Measurements from ENCODE around the gene NUFIP2. TPM values are rescaled to one million over a fixed set of nuclear protein-coding genes. Genes with fewer than 3 reads are reported as not detected.
A peak's percentile ranks its signal among the peaks of the same experiment; 100 is the strongest.

NUFIP2 gene
- total and polyA plus RNA-seq, 4 donors = 10.2 to 71.6 (median 29.6) TPM

DNA sequence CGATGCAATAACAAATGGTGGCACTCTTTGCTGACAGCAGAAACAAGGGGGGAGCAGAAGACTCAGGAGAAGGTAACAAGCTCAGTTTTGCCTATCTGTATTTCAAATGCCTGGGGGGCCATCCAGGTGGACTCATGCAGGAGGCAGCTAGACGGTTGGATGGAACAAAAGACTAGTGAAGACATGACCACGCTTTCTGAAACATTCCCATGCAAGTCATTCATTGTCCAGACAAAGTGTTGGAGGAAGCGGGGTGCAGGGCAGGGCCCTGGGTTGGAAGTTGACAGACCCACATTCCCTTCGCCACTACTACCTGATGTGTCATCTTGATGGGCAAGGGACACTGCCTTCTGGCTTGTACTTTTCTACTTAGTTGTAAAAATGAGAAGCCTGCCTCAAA is 77.1 kb downstream of the NUFIP2 start:
- H3K9ac ChIP-seq (ENCODE audit: insufficient read depth in 1 of 2, low read length in 2 of 2) = no peak overlapping the region
- no peaks in the 10 kb centered on the region for H3K36me3 ChIP-seq (ENCODE audit: control insufficient read depth in 4 of 4, insufficient read depth in 4 of 4, low read length in 4 of 4)
- TF ChIP-seq, protein P1, sequence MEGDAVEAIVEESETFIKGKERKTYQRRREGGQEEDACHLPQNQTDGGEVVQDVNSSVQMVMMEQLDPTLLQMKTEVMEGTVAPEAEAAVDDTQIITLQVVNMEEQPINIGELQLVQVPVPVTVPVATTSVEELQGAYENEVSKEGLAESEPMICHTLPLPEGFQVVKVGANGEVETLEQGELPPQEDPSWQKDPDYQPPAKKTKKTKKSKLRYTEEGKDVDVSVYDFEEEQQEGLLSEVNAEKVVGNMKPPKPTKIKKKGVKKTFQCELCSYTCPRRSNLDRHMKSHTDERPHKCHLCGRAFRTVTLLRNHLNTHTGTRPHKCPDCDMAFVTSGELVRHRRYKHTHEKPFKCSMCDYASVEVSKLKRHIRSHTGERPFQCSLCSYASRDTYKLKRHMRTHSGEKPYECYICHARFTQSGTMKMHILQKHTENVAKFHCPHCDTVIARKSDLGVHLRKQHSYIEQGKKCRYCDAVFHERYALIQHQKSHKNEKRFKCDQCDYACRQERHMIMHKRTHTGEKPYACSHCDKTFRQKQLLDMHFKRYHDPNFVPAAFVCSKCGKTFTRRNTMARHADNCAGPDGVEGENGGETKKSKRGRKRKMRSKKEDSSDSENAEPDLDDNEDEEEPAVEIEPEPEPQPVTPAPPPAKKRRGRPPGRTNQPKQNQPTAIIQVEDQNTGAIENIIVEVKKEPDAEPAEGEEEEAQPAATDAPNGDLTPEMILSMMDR (IDR thresholded peaks at IDR 0.05; ENCODE audit: control extremely low read depth, extremely low read depth) = no peak
- DNase-seq = no peak
- peaks cover 0 to 3% (median 0%) of the 10 kb centered on the region in 3 donors for H3K27me3 ChIP-seq (ENCODE audit: control insufficient read depth in 3 of 3, insufficient read depth in 3 of 3, low read length in 2 of 3)
- no peak overlapping the region for H3K27ac ChIP-seq (ENCODE audit: low read depth in 1 of 2, low read length in 1 of 2)
- H3K4me1 ChIP-seq (ENCODE audit: control insufficient read depth in 5 of 5, insufficient read depth in 5 of 5, low read length in 5 of 5) = peaks cover 0 to 2% (median 0%) of the 10 kb centered on the region in 5 donors
- ATAC-seq (ENCODE audit: insufficient read depth, low FRiP score) = no peak
- no peaks in the 10 kb centered on the region for H3K9me3 ChIP-seq (ENCODE audit: control insufficient read depth in 4 of 4, insufficient read depth in 3 of 4, low read length in 3 of 4)
- H3K4me3 ChIP-seq = no peak overlapping the region
- WGBS, 2 donors = 91 to 95% methylated on average over 5 of the region's 5 CpGs

DNA sequence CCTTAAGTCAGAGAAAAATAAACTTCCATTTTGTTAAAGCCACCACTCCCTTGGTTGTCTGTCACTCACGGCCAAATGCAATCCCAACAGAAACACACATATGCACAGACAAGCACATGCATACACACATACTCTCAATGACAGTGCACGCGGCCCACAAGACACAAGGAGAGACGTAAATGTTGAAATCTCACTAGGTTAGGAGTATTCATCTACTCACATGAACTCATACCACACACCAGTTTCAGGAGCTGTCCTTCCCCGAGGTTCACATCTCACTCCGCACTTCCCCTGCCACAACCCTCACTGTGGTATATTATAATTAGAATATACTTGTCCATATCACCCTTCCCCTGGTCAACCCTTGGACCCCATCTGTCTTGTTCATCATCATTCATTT is 77.8 kb downstream of the NUFIP2 start:
- no peak overlapping the region for H3K4me3 ChIP-seq
- DNase-seq = no peak
- TF ChIP-seq, protein P1 (IDR thresholded peaks at IDR 0.05; ENCODE audit: control extremely low read depth, extremely low read depth) = no peak
- H3K27ac ChIP-seq (ENCODE audit: low read depth in 1 of 2, low read length in 1 of 2) = no peak overlapping the region
- H3K4me1 ChIP-seq (ENCODE audit: control insufficient read depth in 5 of 5, insufficient read depth in 5 of 5, low read length in 5 of 5) = peaks cover 0 to 2% (median 0%) of the 10 kb centered on the region in 5 donors
- ATAC-seq (ENCODE audit: insufficient read depth, low FRiP score) = no peak
- no peak overlapping the region for H3K9ac ChIP-seq (ENCODE audit: insufficient read depth in 1 of 2, low read length in 2 of 2)
- no peaks in the 10 kb centered on the region for H3K9me3 ChIP-seq (ENCODE audit: control insufficient read depth in 4 of 4, insufficient read depth in 3 of 4, low read length in 3 of 4)
- peaks cover 0 to 3% (median 0%) of the 10 kb centered on the region in 3 donors for H3K27me3 ChIP-seq (ENCODE audit: control insufficient read depth in 3 of 3, insufficient read depth in 3 of 3, low read length in 2 of 3)
- H3K36me3 ChIP-seq (ENCODE audit: control insufficient read depth in 4 of 4, insufficient read depth in 4 of 4, low read length in 4 of 4) = no peaks in the 10 kb centered on the region
- WGBS, 2 donors = 80 to 82% methylated on average over 6 of the region's 6 CpGs

DNA sequence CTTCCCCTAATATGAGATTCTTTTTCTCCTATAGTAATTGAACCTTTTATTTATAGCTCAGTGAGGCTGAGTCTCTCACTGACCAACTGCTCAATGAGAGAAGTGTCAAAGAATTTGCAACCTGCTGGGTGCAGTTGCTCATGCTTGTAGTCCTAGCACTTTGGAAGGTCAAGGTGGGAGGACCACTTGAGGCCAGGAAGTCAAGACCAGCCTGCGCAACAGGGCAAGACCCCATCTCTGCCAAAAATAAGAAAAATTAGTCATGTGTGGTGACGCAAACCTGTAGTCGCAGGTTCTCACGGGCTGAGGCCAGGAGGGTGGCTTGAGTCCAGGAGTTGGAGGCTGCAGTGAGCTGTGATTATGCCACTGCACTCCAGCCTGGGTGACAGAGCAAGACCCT is 78.2 kb downstream of the NUFIP2 start:
- no peak overlapping the region for H3K4me3 ChIP-seq
- ATAC-seq (ENCODE audit: insufficient read depth, low FRiP score) = no peak
- 68 to 77% methylated on average over 4 of the region's 4 CpGs for WGBS, 2 donors
- TF ChIP-seq, protein P1 (IDR thresholded peaks at IDR 0.05; ENCODE audit: control extremely low read depth, extremely low read depth) = no peak
- no peaks in the 10 kb centered on the region for H3K36me3 ChIP-seq (ENCODE audit: control insufficient read depth in 4 of 4, insufficient read depth in 4 of 4, low read length in 4 of 4)
- no peak overlapping the region for H3K27ac ChIP-seq (ENCODE audit: low read depth in 1 of 2, low read length in 1 of 2)
- DNase-seq = no peak
- H3K4me1 ChIP-seq (ENCODE audit: control insufficient read depth in 5 of 5, insufficient read depth in 5 of 5, low read length in 5 of 5) = peaks cover 0 to 2% (median 0%) of the 10 kb centered on the region in 5 donors
- no peak overlapping the region for H3K9ac ChIP-seq (ENCODE audit: insufficient read depth in 1 of 2, low read length in 2 of 2)
- H3K9me3 ChIP-seq (ENCODE audit: control insufficient read depth in 4 of 4, insufficient read depth in 3 of 4, low read length in 3 of 4) = no peaks in the 10 kb centered on the region
- H3K27me3 ChIP-seq (ENCODE audit: control insufficient read depth in 3 of 3, insufficient read depth in 3 of 3, low read length in 2 of 3) = peaks cover 0 to 3% (median 0%) of the 10 kb centered on the region in 3 donors

DNA sequence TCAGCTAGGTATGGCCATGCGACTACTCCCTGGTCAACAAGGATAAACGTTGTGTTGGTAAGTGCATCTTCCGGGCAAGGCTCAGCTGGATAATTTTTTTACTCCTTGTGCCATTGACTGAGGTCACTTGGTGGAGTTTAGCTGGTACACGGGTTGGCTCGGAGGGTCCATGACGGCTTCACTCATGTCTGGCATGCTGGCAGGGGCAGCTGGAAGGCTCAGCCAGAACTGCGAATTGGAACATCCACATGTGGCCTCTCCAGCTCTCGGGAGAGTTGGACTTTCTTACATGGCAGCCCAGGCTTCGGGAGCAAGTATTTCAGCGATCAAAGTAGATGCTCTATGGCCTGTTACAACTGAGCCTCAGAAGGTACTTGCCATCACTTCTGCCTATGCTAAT is 78.8 kb downstream of the NUFIP2 start:
- WGBS, 2 donors = 92% methylated on average over 10 of the region's 10 CpGs
- ATAC-seq (ENCODE audit: insufficient read depth, low FRiP score) = no peak

More for the DNA sequence above, 78.8 kb downstream of the NUFIP2 start:
- Histone ChIP-seq H3K27me3 (ENCODE audit: control insufficient read depth in 3 of 3, insufficient read depth in 3 of 3, low read length in 2 of 3) (peaks cover 0 to 3% (median 0%) of the 10 kb centered on the region in 3 donors), H3K4me3 (no peak overlapping the region), H3K9ac (ENCODE audit: insufficient read depth in 1 of 2, low read length in 2 of 2) (no peak overlapping the region), H3K27ac (ENCODE audit: low read depth in 1 of 2, low read length in 1 of 2) (peak overlapping the region in 1 of 2 donors; percentile 34), H3K9me3 (ENCODE audit: control insufficient read depth in 4 of 4, insufficient read depth in 3 of 4, low read length in 3 of 4) (no peaks in the 10 kb centered on the region), H3K36me3 (ENCODE audit: control insufficient read depth in 4 of 4, insufficient read depth in 4 of 4, low read length in 4 of 4) (no peaks in the 10 kb centered on the region), H3K4me1 (ENCODE audit: control insufficient read depth in 5 of 5, insufficient read depth in 5 of 5, low read length in 5 of 5) (peaks cover 0 to 2% (median 0%) of the 10 kb centered on the region in 5 donors)
- DNase-seq = no peak
- TF ChIP-seq, protein P1 (IDR thresholded peaks at IDR 0.05; ENCODE audit: control extremely low read depth, extremely low read depth) = no peak

Measured in lung (tissue), 12 donors.